Testis (tissue), 3 donors: ENCODE measurements around the gene GGA1. TPM values are rescaled to one million over a fixed set of nuclear protein-coding genes. Genes with fewer than 3 reads are reported as not detected.
A peak's percentile ranks its signal among the peaks of the same experiment; 100 is the strongest.
"Not testable (repeated sequence)": the region's sequence is repeated elsewhere in the genome, so short reads cannot be mapped to it uniquely, and the experiment has no call there.

Source experiments
- DNase-seq: peaks from one replicate; pipeline ENCODE4 v3.0.0-alpha.2; 2019
- H3K27ac ChIP-seq, 2 donors: fragments of 200-600 bp; sonication (generic); one replicate each; pipeline ENCODE4 v1.5.1; 2019
- H3K27me3 ChIP-seq: fragments of 200-600 bp; sonication (generic); one replicate; pipeline ENCODE4 v1.5.1; 2019
- H3K36me3 ChIP-seq: fragments of 200-600 bp; sonication (generic); one replicate; pipeline ENCODE4 v1.5.1; 2017; ENCODE audit warnings: low read depth; ENCODE audit errors: missing control alignments
- H3K4me1 ChIP-seq: fragments of 200-600 bp; sonication (generic); one replicate; pipeline ENCODE4 v1.5.1; 2019
- H3K4me3 ChIP-seq, 2 donors: fragments of 200-600 bp; sonication (generic); one replicate each; pipeline ENCODE4 v1.5.1; 2017 to 2019
- H3K9me3 ChIP-seq: fragments of 200-600 bp; sonication (generic); one replicate; pipeline ENCODE4 v1.5.1; 2017
- CTCF ChIP-seq, 3 experiments: fragments of 450-650 bp in 2 of 3; fragments of 200-600 bp in 1 of 3; sonication (generic) in 1 of 3; IDR thresholded peaks; one replicate each; pipeline ENCODE4 v1.5.1; 2016 to 2019; ENCODE audit warnings: antibody characterized with exemption in 3 of 3, mild to moderate bottlenecking in 2 of 3, moderate library complexity in 1 of 3
- POLR2A ChIP-seq: fragments of 450-650 bp; IDR thresholded peaks from one replicate; pipeline ENCODE4 v1.6.1; 2017; ENCODE audit warnings: antibody characterized with exemption, mild to moderate bottlenecking, moderate library complexity
- WGBS, 2 donors: methylation state at CpG; one replicate each; pipeline ENCODE4 v1.1.5; 2018; 5-methylcytosine and 5-hydroxymethylcytosine counted together
- intact Hi-C: fragments of 100-400 bp; cut with DNase I; formaldehyde crosslinking; loops from one replicate; pipeline ENCODE4 v1.15.1; 2023; ENCODE audit warnings: low total_unique reads
- polyA plus RNA-seq: library from polyadenylated mRNA; stranded (reverse); fragments of 350-450 nt; fragmentation: Illumina TruSeq; extraction: RNeasy Lipid Tissue Mini Kit (QIAGEN cat#74804); gene quantifications from one replicate; pipeline ENCODE4 v1.2.3, GENCODE V29; 2014; ENCODE audit warnings: low read depth, low replicate concordance; ENCODE audit not compliant: insufficient read depth
- total RNA-seq, 2 donors: library from RNA; depleted of rRNA; stranded (reverse); fragments of >200 nt; gene quantifications; one replicate each; pipeline ENCODE4 v1.2.3, GENCODE V29; 2016

GGA1 gene
- total and polyA plus RNA-seq, 3 donors from 2014 or later, result 274 to 359 (median 354) TPM

GRCh38 chr22:37650463-37651136 lies 42.0 kb downstream of the GGA1 start:
- H3K27ac ChIP-seq, result no peak overlapping the region
- TF ChIP-seq POLR2A (no peak), CTCF (IDR thresholded peaks at IDR 0.05) (no peak)
- 93 to 96% methylated on average over 17 of the region's 17 CpGs for whole genome bisulfite sequencing, 2 donors
- no peak overlapping the region for H3K4me3 ChIP-seq
- no peak for DNase-seq
- no peaks in the 10 kb centered on the region for H3K36me3 ChIP-seq
- H3K4me1 ChIP-seq, result no peaks in the 10 kb centered on the region
- no peaks in the 10 kb centered on the region for H3K9me3 ChIP-seq
- H3K27me3 ChIP-seq, result no peaks in the 10 kb centered on the region
- intact Hi-C loops, result no loop called here

GRCh38 chr22:37654563-37655251 lies 46.1 kb downstream of the GGA1 start:
- no peak overlapping the region for H3K27ac ChIP-seq
- no peaks in the 10 kb centered on the region for H3K27me3 ChIP-seq
- no peak for DNase-seq

GRCh38 chr22:37655252-37655563 lies 46.6 kb downstream of the GGA1 start:
- no peak for DNase-seq
- Histone ChIP-seq H3K9me3 (no peaks in the 10 kb centered on the region), H3K36me3 (no peaks in the 10 kb centered on the region), H3K4me1 (peaks cover 10% of the 10 kb centered on the region), H3K27me3 (no peaks in the 10 kb centered on the region), H3K4me3 (no peak overlapping the region), H3K27ac (no peak overlapping the region)
- TF ChIP-seq CTCF (IDR thresholded peaks at IDR 0.05) (no peak), POLR2A (no peak)
- intact Hi-C loops, result no loop called here
- WGBS, 2 donors, result 81 to 85% methylated on average over 14 to 17 of the region's 17 CpGs

More at GRCh38 chr22:37654563-37655251, 46.1 kb downstream of the GGA1 start:
- WGBS, 2 donors, result 77 to 79% methylated on average over 14 of the region's 14 CpGs
- Histone ChIP-seq H3K9me3 (no peaks in the 10 kb centered on the region), H3K4me3 (no peak overlapping the region), H3K36me3 (no peaks in the 10 kb centered on the region), H3K4me1 (peaks cover 5% of the 10 kb centered on the region)
- intact Hi-C loops, result no loop called here
- TF ChIP-seq POLR2A (no peak), CTCF (IDR thresholded peaks at IDR 0.05) (no peak)

GRCh38 chr22:37656583-37656982 lies 47.9 kb downstream of the GGA1 start:
- H3K27ac ChIP-seq, H3K36me3 ChIP-seq, H3K4me3 ChIP-seq, H3K27me3 ChIP-seq, H3K9me3 ChIP-seq, DNase-seq, intact Hi-C loops: not testable (repeated sequence)
- 90 to 96% methylated on average over 4 of the region's 4 CpGs for WGBS, 2 donors
- peaks cover 23% of the 10 kb centered on the region for H3K4me1 ChIP-seq

- H3K27ac ChIP-seq, result peak overlapping the region; percentile 44 to 84
- 2 to 3% methylated on average over 6 of the region's 6 CpGs for WGBS, 2 donors
- no peak for DNase-seq
- H3K4me3 ChIP-seq, result peak overlapping the region; percentile 12 to 31
- peaks cover 32% of the 10 kb centered on the region for H3K4me1 ChIP-seq
- no peaks in the 10 kb centered on the region for H3K27me3 ChIP-seq
- no peaks in the 10 kb centered on the region for H3K9me3 ChIP-seq
- no peaks in the 10 kb centered on the region for H3K36me3 ChIP-seq
- TF ChIP-seq POLR2A (no peak), CTCF (IDR thresholded peaks at IDR 0.05) (no peak)
- intact Hi-C loops, result no loop called here
Measured at GRCh38 chr22:37657590-37658132, 49.0 kb downstream of the GGA1 start.
